Measurements from ENCODE around the gene ARL5A.
A peak's percentile ranks its signal among the peaks of the same experiment; 100 is the strongest.

The ARL5A gene

GRCh38 chr2:151775057-151775740, 53.0 kb downstream of the ARL5A start:
- TF ChIP-seq SPI1 (IDR thresholded peaks at IDR 0.05; ENCODE audit: borderline replicate concordance, low read depth) (no peak), CTCF (IDR thresholded peaks at IDR 0.05; ENCODE audit: insufficient read depth, low read length) (no peak), POLR2AphosphoS5 (IDR thresholded peaks at IDR 0.05; ENCODE audit: low read depth) (no peak), REST (IDR thresholded peaks at IDR 0.05; ENCODE audit: insufficient replicate concordance, low read depth) (no peak), GABPA (IDR thresholded peaks at IDR 0.05; ENCODE audit: low read depth) (no peak)
- H3K4me3 ChIP-seq (replicated peaks; ENCODE audit: insufficient read depth, low read length) = no peak overlapping the region
- no peak overlapping the region for H3K27ac ChIP-seq (replicated peaks)
- no peak for DNase-seq (ENCODE audit: low read depth in 1 of 2, low spot score in 1 of 2)
- no peaks in the 10 kb centered on the region for H3K27me3 ChIP-seq (ENCODE audit: insufficient read depth, poor library complexity, severe bottlenecking)

GRCh38 chr2:151774506-151774905, 53.7 kb downstream of the ARL5A start:
- TF ChIP-seq SPI1 (IDR thresholded peaks at IDR 0.05; ENCODE audit: borderline replicate concordance, low read depth) (no peak), GABPA (IDR thresholded peaks at IDR 0.05; ENCODE audit: low read depth) (no peak), POLR2AphosphoS5 (IDR thresholded peaks at IDR 0.05; ENCODE audit: low read depth) (no peak), CTCF (IDR thresholded peaks at IDR 0.05; ENCODE audit: insufficient read depth, low read length) (no peak), REST (IDR thresholded peaks at IDR 0.05; ENCODE audit: insufficient replicate concordance, low read depth) (no peak)
- no peak overlapping the region for H3K4me3 ChIP-seq (replicated peaks; ENCODE audit: insufficient read depth, low read length)
- H3K27me3 ChIP-seq (ENCODE audit: insufficient read depth, poor library complexity, severe bottlenecking) = no peaks in the 10 kb centered on the region
- DNase-seq (ENCODE audit: low read depth in 1 of 2, low spot score in 1 of 2) = no peak
- H3K27ac ChIP-seq (replicated peaks) = no peak overlapping the region

- TF ChIP-seq CTCF (IDR thresholded peaks at IDR 0.05; ENCODE audit: insufficient read depth, low read length) = no peak
- no peak for TF ChIP-seq REST (IDR thresholded peaks at IDR 0.05; ENCODE audit: insufficient replicate concordance, low read depth)
- TF ChIP-seq SPI1 (IDR thresholded peaks at IDR 0.05; ENCODE audit: borderline replicate concordance, low read depth) = 0 out of 2 replicates have a peak, but pooled peaks have one; percentile 1
- TF ChIP-seq GABPA (IDR thresholded peaks at IDR 0.05; ENCODE audit: low read depth) = no peak
- TF ChIP-seq POLR2AphosphoS5 (IDR thresholded peaks at IDR 0.05; ENCODE audit: low read depth) = no peak
- no peak overlapping the region for H3K4me3 ChIP-seq (replicated peaks; ENCODE audit: insufficient read depth, low read length)
- DNase-seq (ENCODE audit: low read depth in 1 of 2, low spot score in 1 of 2) = no peak
- H3K27me3 ChIP-seq (ENCODE audit: insufficient read depth, poor library complexity, severe bottlenecking) = no peaks in the 10 kb centered on the region
- no peak overlapping the region for H3K27ac ChIP-seq (replicated peaks)
Observed at GRCh38 chr2:151771599-151772358, 56.4 kb downstream of the ARL5A start.

All from HL-60 (cell line).